HG02938 (cell line): ENCODE measurements around the gene RECK.

Source experiments
- ATAC-seq: cut with Tn5 transposase; IDR thresholded peaks from one replicate; pipeline ENCODE4 v1.9.1; 2021; ENCODE audit warnings: mild to moderate bottlenecking, moderate library complexity; ENCODE audit not compliant: unreplicated experiment

Gene RECK

DNA sequence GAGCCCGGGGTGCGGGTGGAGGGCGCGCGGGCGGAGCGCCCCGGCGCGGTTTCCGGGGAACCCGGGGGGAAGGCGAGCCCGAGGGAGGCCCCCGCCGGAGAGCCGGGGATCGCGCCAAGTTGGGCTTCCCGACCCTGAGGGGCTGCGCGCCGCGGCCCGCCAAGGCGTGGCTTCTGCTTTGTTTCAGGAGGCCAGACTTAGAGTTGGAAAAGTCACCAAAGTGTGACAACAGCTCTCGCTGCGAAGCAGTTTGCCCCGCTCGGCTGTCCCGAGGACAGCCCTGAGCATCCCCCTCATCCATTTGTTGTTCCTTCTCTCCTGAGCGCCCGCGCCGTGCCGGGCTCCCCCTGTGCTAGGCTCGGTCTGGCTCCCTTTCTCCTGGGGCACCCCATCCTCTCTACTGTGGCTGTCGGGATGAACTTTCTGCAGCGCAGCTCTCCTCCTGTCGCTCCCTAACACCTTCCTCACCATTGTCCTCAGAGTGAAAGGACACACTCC, 100.2 kb downstream of the RECK start:
- ATAC-seq = peak; percentile 19

DNA sequence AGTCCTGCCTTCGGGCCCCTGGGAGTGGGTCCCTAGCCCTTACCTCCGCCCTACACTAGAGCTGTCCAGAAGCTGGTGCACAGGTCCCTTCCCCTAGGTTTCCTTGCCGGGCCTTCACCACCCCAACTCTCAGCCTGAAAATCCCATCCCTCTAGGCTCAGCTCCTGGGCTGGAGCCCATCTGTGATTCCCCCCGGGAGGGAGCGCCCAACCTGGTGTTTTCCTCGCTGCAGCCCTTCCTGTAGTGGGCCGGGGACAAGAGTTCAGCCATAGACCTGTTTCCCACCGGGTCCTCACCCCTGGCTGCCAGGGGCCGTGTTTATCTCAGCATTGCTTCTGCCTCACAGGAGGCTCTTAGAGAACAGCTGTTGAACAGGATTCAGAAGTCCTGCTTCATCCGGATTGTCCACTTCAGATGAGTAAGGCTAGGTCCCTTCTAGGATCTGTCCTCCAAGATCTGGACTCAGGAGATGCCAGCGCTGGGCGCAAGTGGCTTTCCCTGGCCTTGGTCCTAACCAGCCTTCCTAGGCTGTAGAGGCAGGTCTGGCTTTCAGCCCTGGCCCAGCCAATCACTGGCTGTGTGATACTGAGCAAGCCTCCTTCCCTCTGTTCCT, 100.8 kb downstream of the RECK start:
- peak; percentile 12 for ATAC-seq

DNA sequence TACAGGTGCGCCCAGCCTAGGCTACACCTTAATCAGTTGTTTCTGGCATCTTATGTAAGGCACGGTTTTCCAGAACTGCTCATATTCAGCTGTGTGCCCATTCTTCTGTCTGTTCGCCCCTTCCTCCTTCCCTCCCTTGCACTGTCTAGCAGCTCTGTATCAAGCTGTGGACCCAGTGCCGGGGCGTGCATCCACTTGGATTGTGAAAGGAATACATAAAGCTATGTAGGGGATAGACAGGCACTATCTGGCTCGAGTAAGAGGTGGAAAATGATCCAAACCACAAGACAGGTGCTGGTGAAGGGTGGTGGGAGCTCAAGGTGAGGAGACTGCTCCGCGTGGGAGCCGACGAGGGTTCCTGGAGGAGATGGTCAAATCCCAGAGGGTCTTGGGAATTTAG, 101.8 kb downstream of the RECK start:
- no peak for ATAC-seq

DNA sequence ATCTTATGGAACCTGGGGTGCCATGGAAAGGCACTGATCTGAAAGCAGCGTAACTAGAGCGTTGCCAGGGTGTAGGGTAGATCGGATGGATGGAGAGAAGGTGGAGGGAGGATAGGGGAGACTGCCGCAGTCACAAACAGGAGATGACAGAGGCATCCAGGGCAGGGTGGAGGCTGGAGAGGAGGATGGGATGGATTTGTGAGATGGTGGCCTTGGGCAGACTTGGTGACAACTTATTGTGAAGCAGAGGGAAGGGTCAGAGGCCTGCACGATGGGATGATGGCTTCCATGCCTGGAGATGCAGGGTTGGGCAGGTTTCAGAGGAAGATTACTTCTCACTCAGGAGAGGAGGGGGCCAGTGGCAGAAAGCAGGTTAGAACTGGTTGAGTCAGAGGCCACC, 102.2 kb downstream of the RECK start:
- ATAC-seq = no peak

DNA sequence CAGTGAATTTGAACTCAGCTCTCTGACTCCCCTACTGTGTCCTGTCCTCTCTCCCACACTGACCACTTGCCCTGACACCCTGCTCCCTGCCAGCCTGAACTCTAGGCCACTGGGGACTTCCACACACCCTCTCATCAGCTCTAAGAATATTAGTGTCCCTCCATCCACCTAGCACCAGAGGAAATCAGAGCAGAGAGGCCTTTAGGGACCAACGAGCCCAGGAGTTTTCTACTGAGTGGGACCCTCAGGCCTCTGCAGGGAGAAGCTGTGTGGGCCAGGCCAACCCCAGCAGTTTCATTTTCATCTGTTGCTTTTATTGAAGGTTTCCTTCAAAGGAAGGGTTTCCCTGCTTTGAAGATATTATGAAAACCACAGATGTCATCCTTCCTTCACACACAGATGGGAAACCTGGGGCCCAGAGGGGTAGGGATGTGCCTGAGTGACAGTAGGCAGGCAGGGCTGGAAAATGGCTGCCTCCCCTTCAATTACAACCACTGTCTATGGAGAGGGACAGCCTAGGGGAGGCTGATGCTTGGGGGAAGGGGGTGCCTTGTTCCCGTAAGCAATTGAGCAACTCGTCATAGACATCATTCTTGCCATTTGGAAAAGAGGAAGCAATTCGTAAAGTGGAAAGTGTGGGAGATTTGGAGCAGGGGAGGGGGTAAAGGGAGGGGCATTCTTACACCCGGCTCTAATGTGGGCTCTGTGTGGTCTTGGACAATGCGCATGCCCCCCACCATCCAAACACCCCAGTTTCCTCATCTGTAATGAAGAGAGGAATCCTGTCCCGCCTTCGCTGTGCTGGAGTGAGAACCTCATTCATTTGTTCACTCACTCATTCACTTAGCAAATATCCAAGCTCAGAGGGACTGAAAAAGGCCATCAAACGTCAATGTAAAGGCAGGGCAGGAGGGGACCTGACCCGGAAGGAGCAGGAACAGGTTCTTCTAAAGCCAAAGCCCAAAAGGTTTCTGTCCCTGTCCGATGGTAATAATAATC, 103.7 kb downstream of the RECK start:
- ATAC-seq = no peak

DNA sequence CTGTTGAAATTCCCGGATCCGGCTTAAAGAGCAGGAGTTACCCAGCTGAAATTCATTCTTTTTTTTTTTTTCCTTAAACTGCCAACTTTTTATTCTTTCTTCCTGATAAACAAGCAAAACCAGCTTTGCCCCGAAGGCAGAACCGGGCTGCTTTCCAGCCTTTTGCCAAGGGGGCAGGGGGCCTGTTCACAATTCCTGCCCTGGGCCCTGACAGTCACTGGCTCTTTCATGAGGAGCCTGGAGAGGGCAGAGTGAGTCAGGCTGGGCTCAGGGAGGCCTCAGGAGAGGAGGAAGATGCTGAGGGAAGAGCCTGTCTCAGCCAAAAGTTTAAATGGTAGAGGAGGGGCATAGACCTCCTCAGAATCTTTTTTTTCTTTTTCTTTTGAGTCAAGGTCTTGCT, 104.6 kb downstream of the RECK start:
- ATAC-seq = no peak

DNA sequence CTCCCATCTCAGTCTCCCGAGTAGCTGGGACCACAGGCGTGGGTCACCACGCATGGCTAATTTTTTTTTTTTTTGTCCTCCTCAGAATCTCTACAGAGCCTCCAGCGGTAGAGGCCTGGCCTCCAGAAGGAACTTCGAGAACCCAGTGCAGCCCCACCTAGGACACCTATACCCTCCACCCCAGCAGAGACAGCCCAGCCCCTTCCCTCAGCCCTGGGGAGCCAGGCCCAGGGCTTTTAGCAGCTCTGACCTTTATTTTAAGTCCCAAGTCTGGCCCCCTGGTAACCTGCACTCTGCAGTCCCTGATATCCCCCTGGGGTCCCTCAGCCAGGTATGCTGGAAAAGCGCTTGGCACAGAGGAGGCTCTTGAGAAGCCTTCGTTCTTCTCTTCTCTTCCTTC, 105.0 kb downstream of the RECK start:
- no peak for ATAC-seq

DNA sequence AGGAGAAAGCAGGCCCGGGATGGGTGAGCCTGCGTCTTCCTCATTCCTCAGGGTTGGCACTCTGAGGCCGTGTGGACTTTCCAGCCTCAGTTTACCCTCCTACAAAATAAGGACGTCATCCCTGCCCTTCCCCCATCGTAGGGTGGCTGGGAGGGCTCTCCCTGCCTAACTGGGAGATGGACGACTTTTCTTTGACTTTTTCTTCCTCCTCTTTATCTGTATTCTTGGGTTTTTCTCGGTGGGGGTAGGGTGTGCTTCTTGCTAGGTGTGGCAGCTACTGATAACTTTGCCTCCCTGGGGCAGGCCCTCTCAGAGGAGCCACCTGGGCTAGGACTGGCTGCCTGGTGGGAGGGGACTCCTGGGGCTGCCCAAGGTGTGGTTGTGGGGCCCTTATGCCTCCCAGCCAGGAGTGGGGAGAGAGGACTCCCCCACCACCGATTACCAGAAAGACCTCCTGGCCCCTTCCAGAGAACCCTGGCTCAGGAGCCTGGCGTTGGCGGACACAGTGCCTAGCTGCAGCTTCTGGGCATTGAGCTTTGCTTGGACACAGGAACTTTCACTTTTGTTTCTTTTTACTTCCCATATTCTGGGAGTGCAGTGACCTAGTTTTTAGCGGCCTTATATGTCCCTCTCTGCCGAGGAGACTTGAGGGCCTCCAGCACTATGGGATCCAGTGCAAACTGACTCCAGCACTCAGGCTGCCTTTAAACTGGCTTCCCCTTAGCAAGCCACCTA, 106.0 kb downstream of the RECK start:
- ATAC-seq = no peak

DNA sequence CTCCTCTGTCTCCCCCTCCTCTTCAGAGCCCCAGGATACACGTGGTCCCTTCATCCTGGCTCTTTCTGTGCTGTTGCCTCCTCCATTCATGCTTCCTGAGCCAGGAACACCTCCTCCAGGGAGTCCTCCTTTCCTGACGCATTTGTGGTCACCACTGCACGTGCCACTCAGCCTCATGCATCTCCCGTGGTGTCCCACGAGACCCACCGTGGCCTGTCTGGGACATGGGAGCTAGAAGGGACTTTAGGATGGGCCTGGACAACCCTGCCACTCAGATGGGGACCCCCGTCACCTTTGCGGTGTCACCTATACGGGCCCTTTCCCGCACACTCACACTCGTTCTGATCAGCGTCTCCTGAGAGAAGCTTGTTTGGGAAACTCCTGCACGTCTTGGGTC, 106.5 kb downstream of the RECK start:
- no peak for ATAC-seq

DNA sequence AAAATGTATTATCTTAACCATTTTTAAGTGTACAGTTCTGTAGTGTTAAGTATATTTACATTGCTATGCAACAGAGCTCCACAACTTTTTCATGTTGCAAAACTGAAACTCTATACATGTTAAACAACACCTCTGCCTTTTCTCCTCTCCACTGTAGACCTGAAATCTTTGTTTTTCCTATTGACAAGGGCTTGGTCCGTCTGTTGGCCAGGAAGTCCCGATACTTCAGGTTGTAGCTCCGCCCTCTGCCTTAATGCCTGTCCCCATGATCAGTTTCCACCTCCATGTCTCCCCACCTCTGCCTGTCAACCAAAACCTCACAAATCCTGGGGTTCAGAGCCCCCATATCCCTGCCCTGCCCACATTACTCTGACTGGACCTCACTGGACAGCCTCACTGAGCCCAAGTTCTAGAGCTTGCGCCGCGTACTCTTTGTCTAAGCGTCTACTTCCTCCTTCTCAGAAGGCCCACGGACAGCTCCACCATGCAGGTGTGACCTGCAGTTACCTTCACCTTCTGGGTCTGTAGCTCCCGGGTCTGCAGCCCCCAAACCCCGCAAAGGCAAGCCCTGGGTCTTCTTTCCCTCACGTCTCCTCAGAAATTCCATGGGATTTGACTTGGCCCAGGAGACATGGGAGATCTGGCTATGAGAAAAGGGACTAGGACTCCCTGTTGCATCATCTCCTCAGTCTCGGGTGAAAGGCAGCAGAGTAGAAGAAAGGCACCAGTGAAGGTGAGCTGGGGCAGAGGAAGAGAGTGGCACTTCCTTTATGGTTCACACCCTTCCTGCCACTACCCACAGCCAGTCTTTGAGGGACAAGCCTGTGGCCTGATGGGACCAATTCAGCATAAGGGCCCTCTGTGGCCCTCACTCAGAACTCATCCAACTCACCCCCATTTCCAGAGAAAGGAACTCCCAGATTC, 107.9 kb downstream of the RECK start:
- ATAC-seq = no peak

DNA sequence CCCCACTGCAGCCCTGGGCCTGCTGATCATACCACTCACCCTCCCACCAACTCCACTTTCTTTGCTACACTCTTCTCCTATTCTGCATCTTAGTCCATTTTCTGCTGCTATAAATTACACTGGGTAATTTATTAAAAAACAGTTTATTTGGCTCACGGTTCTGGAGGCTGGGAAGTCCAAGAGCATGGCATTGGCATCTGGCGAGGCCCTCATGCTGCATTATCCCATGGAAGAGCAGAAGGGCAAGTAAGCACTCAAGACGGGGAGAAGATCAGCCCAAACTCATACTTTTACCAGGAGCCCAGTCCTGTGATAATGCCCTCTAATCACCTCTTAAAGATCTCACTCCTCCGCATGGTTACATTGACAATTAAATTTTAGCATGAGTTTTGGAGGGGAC, 109.3 kb downstream of the RECK start:
- no peak for ATAC-seq

DNA sequence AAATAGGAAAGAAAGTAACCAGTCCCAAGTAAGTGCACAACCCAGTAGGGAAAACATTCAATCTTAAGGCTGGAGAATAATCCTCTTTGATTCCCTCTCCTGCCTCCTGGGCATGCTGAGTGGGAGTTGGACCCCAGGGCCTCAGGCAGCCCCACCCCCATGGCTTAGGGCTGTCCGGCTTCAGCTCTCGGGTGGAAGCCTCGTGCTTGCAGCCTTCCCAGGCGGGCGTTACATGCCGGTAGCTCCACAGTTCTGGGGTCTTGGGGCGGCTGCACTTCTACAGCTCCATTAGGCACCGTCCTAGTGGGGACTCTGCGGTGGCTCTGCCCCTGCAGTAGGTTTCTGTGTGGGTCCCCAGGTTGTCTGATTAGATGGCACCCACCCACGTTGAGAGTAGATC, 109.9 kb downstream of the RECK start:
- ATAC-seq = no peak

DNA sequence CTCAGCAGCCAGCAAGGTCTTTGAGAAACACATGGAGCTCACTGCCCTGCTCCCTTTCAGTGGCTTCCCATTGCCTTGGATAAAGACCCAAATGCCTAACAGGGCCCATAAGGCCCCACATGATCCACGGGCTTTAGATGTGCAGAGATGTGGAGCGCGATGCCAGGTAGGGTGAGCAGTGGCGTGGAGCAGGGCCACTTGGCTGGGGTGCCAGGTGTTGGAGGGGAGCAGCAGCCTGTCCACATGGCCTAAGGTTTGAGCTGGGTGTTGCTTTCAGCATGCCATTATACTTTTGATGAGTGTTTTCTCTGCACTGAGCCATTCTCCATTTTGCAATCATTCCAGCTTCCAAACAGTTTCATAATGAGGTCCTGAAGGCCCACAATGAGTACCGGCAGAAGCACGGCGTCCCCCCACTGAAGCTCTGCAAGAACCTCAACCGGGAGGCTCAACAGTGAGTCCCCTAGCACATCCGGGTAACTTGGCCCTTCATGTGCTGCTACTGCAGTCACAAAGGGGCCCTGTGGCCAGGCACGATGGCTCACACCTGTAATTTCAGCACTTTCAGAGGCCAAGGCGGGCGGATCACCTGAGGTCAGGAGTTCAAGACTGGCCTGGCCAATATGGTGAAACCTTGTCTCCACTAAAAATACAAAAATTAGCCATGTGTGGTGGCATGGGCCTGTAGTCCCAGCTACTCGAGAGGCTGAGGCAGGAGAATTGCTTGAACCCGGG, 110.9 kb downstream of the RECK start:
- no peak for ATAC-seq

DNA sequence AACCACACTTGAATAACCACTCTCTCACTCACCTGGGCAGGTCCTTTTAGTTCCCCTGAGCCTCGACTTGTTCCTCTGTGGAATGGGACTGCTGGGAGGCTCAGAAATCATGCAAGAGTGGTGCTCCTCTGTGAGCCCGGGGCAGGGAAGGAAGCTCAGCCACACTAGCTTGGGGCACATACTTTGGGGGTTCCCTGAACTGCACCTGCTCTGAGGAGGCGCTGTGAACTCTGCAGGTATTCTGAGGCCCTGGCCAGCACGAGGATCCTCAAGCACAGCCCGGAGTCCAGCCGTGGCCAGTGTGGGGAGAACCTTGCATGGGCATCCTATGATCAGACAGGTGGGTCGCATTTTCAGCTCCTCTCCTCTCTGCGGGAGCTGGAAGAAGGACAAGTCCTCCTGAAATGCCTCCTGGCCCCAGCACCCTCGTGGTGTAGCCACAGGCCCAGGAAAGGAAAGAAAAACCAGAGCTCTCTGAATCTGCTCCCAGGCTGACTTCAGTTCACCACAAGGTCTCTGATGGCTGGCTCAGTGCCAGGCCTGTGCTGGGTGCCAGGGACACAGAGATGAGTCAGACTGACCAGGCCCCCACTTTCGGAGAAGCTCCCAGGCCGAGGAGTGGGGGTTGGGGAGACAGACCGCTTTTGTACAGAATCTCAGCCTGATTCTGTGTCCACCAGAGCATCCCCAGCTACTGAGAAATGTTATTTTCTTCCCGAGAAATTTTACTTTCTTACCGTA, 111.8 kb downstream of the RECK start:
- ATAC-seq = no peak

DNA sequence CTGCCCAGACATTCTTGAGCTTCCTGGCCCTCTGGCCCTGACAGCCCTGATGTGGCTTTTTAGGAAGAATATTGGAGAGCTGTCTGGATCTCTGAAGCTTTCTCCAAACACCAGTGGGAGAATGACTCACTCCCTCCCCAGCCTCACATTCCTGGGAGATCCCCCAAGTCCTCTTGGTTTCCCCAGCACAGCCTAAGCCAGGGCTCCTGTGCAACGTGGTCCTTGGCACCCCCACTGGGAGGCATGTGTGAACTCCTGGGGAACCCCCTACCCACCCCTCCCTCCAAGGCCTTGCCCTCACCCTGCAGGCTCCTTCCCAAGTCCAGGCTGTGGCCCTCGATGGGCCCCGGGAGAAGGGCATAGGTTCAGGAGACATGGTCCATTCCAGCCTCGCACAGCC, 112.5 kb downstream of the RECK start:
- ATAC-seq = no peak

DNA sequence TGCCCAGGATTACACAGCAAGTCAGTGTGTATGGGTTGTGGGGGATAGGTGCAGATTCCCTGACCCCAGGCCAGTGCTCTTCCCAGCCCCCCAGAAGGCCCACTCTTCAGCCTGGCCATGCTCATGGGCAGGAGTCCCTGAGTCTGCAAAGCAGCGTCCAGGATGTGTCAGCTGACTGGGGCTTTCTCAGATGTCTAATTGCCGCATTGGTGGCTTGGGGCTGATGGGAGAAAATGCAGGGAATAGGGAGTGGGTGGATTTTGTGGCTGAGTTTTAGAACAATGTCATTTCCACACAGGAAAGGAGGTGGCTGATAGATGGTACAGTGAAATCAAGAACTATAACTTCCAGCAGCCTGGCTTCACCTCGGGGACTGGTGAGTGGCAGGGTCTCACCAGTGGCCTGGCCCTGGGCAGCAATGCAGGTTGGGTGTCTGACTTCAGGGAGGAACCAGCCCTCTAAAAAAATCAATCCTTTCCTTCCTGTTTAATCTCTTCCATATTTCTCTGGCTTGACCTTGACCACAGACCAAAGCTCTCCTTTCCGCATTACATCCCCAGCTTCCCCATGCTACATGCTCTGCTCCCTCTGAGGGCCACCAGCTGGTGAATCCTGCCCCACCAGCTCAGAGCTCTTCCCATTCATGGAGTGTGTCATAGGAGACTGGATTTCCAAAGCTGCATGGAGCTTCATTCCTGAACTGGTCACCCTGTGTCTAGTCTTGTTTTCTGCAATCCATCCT, 114.0 kb downstream of the RECK start:
- ATAC-seq = no peak

DNA sequence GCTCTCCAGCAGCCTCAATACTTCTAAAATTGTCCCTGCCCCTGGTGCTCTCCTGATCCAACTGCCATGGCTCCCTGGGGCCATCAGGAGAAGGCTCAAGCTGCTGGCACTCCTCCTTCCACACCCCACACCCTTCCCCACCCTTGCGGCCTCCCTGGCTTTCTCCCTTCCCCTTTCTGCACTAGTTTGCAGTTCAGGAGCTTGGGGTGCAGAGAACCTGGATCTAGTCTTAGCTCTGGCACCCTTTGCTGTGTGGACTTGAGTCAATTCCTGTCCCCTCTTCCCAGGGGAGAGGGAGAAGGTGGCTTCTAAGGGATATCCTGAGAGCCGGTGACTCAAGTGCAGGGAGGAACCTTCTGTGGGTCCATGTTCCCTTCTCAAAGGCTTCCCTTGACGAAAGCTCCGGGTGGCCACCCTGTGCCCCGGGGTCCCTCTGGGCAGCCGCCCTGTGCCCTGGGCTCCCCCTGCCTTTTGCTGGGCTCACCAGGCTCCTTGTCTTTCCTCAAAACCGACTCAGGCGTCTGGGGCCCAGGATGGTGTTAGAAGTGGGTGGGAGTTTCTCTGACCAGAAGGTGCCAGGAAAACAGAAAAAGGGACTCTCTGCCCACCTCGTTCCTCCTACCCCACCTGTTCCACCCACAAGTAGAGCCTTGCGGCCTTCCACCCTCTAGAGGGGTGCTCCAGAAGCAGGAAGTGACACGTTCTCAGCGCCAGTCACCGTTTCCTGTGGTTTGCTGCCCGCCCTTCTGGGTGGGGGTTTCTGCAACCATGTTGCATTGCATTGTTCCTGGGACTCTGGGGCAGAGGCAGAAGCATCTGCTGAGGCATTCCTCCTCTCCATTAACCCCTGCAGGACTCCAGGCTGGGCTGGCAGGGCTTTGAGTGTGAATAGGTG, 114.8 kb downstream of the RECK start:
- peak; percentile 84 for ATAC-seq
